ENCODE data around the gene TNNI3K.

- TF ChIP-seq CTCF (IDR thresholded peaks at IDR 0.05; ENCODE audit: control extremely low read depth in 1 of 3, insufficient read depth in 1 of 3, low read depth in 1 of 3, low read length in 3 of 3) (no peak), EGR1 (IDR thresholded peaks at IDR 0.05; ENCODE audit: borderline replicate concordance, low read depth, low read length) (no peak), RXRA (IDR thresholded peaks at IDR 0.05; ENCODE audit: insufficient read depth, low read depth, low read length) (no peak)
Observed at GRCh38 chr1:74571493-74571800, 336.3 kb downstream of the TNNI3K start.

All from H1 (cell line).